NK-92 treated with Interleukin-12 subunit alpha and Interleukin-12 subunit beta, amount 100 ng/mL, for 24 hours (cell line): ENCODE measurements around the gene PHKB.
"Not testable (repeated sequence)": the region's sequence is repeated elsewhere in the genome, so short reads cannot be mapped to it uniquely, and the experiment has no call there.

Experiments
- DNase-seq: peaks from one replicate; lab custom pipeline; 2025; lab: John Stamatoyannopoulos, UW

PHKB gene

GRCh38 chr16:47507701-47508100 is 46.6 kb downstream of the PHKB start:
- DNase-seq = no peak

- DNase-seq = no peak
Measured at GRCh38 chr16:47511882-47512281, 50.8 kb downstream of the PHKB start.

- DNase-seq = no peak
Measured at GRCh38 chr16:47519037-47519436, 57.9 kb downstream of the PHKB start.

GRCh38 chr16:47519546-47519945 is 58.4 kb downstream of the PHKB start:
- DNase-seq = no peak

- no peak for DNase-seq
Measured at GRCh38 chr16:47519996-47520679, 59.0 kb downstream of the PHKB start.

GRCh38 chr16:47523342-47524006 is 62.3 kb downstream of the PHKB start:
- DNase-seq = no peak

GRCh38 chr16:47524007-47524405 is 62.9 kb downstream of the PHKB start:
- DNase-seq = no peak

- DNase-seq = no peak
Measured at GRCh38 chr16:47528431-47528830, 67.3 kb downstream of the PHKB start.

GRCh38 chr16:47533744-47534292 is 72.7 kb downstream of the PHKB start:
- no peak for DNase-seq

- no peak for DNase-seq
Measured at GRCh38 chr16:47538472-47538871, 77.3 kb downstream of the PHKB start.

- DNase-seq = not testable (repeated sequence)
Measured at GRCh38 chr16:47539707-47540670, 78.9 kb downstream of the PHKB start.

- DNase-seq = not testable (repeated sequence)
Measured at GRCh38 chr16:47541135-47541534, 80.0 kb downstream of the PHKB start.

- DNase-seq = not testable (repeated sequence)
Measured at GRCh38 chr16:47544255-47544654, 83.1 kb downstream of the PHKB start.

- DNase-seq = not testable (repeated sequence)
Measured at GRCh38 chr16:47551185-47551584, 90.1 kb downstream of the PHKB start.

GRCh38 chr16:47551767-47552166 is 90.6 kb downstream of the PHKB start:
- DNase-seq = not testable (repeated sequence)

GRCh38 chr16:47553853-47554564 is 92.9 kb downstream of the PHKB start:
- no peak for DNase-seq

- DNase-seq = not testable (repeated sequence)
Measured at GRCh38 chr16:47554587-47554986, 93.5 kb downstream of the PHKB start.

- no peak for DNase-seq
Measured at GRCh38 chr16:47561286-47561685, 100.2 kb downstream of the PHKB start.

GRCh38 chr16:47562366-47562765 is 101.2 kb downstream of the PHKB start:
- DNase-seq = no peak

GRCh38 chr16:47565454-47565853 is 104.3 kb downstream of the PHKB start:
- DNase-seq = no peak

GRCh38 chr16:47567321-47567720 is 106.2 kb downstream of the PHKB start:
- no peak for DNase-seq

- no peak for DNase-seq
Measured at GRCh38 chr16:47568351-47568750, 107.2 kb downstream of the PHKB start.
